ENCODE measurements around the gene SRMS.

DNA sequence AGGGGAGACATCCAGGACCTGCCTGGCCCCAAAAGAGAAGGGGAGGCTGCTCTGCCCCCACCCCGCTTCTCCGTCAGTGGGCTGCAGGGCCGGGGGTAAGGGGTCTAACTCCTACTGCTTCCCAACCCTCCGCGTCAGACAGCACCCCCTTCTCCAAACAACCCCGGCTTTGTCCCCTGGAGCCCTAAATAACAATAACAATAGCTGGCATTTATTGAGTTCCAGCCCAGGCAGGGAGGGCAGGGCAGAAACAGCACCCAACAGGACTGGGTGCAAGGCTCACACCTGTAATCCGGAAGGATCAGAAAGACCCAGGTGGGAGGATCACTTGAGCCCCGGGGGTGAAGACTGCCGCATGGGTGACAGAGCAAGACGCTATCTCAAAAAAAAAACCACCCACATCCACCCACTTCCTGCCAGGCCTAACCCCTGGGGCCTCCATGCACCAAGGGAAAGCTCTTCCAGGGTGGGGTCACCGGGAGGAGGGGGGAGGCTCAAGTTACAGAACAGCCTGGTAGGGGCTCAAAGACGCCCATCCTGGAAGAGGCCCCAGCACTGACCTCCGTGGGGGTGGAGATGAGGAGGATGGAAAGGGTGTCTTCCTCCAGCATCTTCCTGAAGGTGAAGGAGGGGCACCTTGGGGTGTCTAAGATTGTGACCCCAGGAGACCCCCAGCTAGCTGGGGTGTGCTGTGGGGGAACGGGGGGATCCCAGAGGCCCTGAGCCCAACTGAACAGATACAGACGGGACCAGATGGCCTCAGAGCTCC is 5.1 kb upstream of the SRMS start:
- TF ChIP-seq, protein P1, sequence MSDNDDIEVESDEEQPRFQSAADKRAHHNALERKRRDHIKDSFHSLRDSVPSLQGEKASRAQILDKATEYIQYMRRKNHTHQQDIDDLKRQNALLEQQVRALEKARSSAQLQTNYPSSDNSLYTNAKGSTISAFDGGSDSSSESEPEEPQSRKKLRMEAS (IDR thresholded peaks at IDR 0.05), result peak; percentile 63; the same call in 1 of the 2 replicates
- TF ChIP-seq, protein P2, sequence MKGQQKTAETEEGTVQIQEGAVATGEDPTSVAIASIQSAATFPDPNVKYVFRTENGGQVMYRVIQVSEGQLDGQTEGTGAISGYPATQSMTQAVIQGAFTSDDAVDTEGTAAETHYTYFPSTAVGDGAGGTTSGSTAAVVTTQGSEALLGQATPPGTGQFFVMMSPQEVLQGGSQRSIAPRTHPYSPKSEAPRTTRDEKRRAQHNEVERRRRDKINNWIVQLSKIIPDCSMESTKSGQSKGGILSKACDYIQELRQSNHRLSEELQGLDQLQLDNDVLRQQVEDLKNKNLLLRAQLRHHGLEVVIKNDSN (IDR thresholded peaks at IDR 0.05), result peak; percentile 47; the same call in 1 of the 2 replicates
- peak; percentile 96 for TF ChIP-seq EP300 (IDR thresholded peaks at IDR 0.05; ENCODE audit: borderline replicate concordance)
- TF ChIP-seq, protein P3, sequence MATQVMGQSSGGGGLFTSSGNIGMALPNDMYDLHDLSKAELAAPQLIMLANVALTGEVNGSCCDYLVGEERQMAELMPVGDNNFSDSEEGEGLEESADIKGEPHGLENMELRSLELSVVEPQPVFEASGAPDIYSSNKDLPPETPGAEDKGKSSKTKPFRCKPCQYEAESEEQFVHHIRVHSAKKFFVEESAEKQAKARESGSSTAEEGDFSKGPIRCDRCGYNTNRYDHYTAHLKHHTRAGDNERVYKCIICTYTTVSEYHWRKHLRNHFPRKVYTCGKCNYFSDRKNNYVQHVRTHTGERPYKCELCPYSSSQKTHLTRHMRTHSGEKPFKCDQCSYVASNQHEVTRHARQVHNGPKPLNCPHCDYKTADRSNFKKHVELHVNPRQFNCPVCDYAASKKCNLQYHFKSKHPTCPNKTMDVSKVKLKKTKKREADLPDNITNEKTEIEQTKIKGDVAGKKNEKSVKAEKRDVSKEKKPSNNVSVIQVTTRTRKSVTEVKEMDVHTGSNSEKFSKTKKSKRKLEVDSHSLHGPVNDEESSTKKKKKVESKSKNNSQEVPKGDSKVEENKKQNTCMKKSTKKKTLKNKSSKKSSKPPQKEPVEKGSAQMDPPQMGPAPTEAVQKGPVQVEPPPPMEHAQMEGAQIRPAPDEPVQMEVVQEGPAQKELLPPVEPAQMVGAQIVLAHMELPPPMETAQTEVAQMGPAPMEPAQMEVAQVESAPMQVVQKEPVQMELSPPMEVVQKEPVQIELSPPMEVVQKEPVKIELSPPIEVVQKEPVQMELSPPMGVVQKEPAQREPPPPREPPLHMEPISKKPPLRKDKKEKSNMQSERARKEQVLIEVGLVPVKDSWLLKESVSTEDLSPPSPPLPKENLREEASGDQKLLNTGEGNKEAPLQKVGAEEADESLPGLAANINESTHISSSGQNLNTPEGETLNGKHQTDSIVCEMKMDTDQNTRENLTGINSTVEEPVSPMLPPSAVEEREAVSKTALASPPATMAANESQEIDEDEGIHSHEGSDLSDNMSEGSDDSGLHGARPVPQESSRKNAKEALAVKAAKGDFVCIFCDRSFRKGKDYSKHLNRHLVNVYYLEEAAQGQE (IDR thresholded peaks at IDR 0.05; ENCODE audit: low read depth), result no peak
- peak; percentile 92 for TF ChIP-seq EGR1 (IDR thresholded peaks at IDR 0.05)
- peak; percentile 70 for TF ChIP-seq TEAD4 (IDR thresholded peaks at IDR 0.05)
- TF ChIP-seq YY1 (IDR thresholded peaks at IDR 0.05; ENCODE audit: low read depth), result no peak
- TF ChIP-seq RAD21 (IDR thresholded peaks at IDR 0.05; ENCODE audit: low read depth), result peak; percentile 8
- TF ChIP-seq TAF1 (IDR thresholded peaks at IDR 0.05; ENCODE audit: low read depth), result peak; percentile 32
- peak; percentile 80 for TF ChIP-seq NFIC (IDR thresholded peaks at IDR 0.05)

Measured in Ishikawa (cell line).